ENCODE measurements around the gene PPARG.

Gene PPARG

DNA sequence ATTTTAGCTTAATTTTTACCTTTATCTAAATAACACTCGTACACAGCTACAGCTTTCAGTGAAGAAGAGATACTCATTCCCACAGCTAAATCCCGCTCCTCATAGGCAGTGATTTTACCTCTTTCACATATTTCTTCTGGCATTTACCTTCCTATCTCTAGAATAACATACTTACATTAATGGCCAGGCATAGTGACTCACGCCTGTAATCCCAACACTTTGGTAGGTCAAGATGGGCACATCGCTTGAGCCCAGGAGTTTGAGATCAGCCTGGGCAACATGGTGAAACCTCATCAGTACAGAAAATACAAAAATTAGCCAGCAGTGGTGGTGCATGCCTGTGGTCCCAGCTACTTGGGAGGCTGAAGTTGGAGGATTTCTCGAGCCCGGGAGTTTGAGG, 80.2 kb downstream of the PPARG start:
- TF ChIP-seq, protein P1, sequence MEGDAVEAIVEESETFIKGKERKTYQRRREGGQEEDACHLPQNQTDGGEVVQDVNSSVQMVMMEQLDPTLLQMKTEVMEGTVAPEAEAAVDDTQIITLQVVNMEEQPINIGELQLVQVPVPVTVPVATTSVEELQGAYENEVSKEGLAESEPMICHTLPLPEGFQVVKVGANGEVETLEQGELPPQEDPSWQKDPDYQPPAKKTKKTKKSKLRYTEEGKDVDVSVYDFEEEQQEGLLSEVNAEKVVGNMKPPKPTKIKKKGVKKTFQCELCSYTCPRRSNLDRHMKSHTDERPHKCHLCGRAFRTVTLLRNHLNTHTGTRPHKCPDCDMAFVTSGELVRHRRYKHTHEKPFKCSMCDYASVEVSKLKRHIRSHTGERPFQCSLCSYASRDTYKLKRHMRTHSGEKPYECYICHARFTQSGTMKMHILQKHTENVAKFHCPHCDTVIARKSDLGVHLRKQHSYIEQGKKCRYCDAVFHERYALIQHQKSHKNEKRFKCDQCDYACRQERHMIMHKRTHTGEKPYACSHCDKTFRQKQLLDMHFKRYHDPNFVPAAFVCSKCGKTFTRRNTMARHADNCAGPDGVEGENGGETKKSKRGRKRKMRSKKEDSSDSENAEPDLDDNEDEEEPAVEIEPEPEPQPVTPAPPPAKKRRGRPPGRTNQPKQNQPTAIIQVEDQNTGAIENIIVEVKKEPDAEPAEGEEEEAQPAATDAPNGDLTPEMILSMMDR (IDR thresholded peaks at IDR 0.05; ENCODE audit: extremely low read depth, insufficient read depth, missing control alignments) = no peak
- in situ Hi-C loops (cut with MboI; ENCODE audit: low pct_unique_long_range_greater_than_20kb, low sequenced_read_pairs, unreplicated experiment) = no loop called here
- DNase-seq (ENCODE audit: low spot score) = no peak

DNA sequence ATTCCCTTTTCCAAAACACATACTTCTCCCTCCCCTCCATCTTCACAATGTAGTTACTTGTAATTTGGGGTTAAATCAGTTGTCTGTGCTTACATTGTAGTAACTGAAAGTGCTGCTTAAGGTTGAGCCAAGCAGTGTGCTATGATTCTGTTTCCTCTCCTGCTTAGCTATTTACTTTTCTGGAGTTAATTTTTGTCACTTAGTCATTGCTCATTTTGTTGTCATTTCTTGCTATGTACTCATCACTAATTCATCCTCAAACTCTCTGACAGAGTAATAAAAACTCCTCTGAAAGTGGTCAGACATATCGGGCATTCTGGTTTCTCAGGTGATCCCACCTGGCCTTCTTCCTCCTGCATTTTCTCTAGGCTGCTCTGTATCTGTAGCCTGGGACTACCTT, 80.7 kb downstream of the PPARG start:
- TF ChIP-seq, protein P1 (IDR thresholded peaks at IDR 0.05; ENCODE audit: extremely low read depth, insufficient read depth, missing control alignments) = no peak
- DNase-seq (ENCODE audit: low spot score) = no peak
- in situ Hi-C loops (cut with MboI; ENCODE audit: low pct_unique_long_range_greater_than_20kb, low sequenced_read_pairs, unreplicated experiment) = no loop called here

DNA sequence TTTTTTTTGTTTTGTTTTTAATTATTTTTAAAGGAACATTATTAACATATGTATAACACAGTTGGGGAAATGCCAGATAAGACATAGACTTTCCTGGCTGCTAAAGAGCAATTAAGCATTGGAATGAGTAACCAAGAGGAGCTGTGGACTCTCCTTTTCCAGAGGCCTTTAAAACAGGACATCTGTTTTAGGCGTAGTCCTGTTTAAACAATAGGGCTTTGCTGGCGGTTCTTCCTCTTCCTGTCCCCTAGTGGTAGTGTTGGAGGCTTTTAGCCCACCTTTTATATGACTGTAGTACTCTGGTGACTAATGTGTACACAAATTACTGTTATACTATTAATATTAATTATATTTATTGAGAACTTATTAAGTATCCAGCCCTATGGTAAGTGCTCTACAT, 81.9 kb downstream of the PPARG start:
- in situ Hi-C loops (cut with MboI; ENCODE audit: low pct_unique_long_range_greater_than_20kb, low sequenced_read_pairs, unreplicated experiment) = no loop called here
- DNase-seq (ENCODE audit: low spot score) = no peak
- TF ChIP-seq, protein P1 (IDR thresholded peaks at IDR 0.05; ENCODE audit: extremely low read depth, insufficient read depth, missing control alignments) = no peak

DNA sequence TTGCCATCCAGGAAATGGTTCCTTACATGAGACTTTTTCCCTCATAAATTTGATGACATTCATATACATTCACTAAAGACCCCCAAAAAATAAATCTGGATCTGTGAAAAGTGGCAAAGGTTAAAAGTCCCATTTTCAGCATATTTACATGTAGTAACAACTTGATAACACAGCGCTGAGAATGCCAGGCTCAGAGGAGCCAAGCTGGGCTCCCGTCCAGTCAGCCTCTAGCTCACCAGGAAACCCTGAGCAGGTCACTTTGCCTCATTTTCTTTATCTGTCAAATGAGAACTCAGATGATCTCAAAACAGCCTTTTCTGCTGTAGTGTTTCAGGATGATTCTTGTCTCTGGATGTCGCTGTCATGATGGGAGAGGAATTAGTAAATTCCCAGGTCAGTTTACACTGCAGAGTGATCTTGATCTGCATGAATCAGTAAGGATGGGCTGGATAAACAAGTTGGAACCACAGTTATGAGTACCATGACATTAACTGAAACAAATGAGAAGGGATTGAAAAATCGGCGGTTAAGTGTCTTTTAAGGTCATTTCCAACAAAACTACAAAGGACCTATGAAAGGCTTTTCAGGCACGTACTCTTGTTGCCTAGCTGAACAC, 82.8 kb downstream of the PPARG start:
- no peak for DNase-seq (ENCODE audit: low spot score)
- TF ChIP-seq, protein P1 (IDR thresholded peaks at IDR 0.05; ENCODE audit: extremely low read depth, insufficient read depth, missing control alignments) = no peak
- in situ Hi-C loops (cut with MboI; ENCODE audit: low pct_unique_long_range_greater_than_20kb, low sequenced_read_pairs, unreplicated experiment) = no loop called here

DNA sequence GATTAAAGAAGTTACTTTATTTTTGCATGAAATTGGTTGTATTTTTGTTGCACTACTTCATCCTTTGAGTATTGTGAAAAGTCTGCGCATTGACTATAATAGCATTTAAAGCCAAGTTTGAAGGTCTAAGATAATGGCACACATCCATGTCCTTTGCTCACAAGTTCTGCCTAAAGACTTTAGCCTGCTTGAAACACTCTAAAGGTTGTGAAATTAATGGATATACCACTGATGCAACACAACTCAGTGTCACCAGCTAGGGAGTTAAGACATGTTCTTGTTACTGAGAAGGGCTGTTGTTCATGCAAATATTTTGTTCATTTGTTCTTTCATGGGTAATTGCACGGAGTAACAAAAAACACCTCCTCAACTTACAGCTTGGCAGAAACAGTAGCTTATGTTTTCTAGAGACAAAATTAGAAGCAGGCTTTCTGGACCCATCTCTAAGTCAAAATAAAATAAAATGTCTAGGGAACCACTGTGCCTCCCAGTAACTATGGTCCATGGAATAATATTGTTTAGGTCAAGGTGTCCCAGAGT, 83.9 kb downstream of the PPARG start:
- DNase-seq (ENCODE audit: low spot score) = no peak
- in situ Hi-C loops (cut with MboI; ENCODE audit: low pct_unique_long_range_greater_than_20kb, low sequenced_read_pairs, unreplicated experiment) = no loop called here
- TF ChIP-seq, protein P1 (IDR thresholded peaks at IDR 0.05; ENCODE audit: extremely low read depth, insufficient read depth, missing control alignments) = no peak

DNA sequence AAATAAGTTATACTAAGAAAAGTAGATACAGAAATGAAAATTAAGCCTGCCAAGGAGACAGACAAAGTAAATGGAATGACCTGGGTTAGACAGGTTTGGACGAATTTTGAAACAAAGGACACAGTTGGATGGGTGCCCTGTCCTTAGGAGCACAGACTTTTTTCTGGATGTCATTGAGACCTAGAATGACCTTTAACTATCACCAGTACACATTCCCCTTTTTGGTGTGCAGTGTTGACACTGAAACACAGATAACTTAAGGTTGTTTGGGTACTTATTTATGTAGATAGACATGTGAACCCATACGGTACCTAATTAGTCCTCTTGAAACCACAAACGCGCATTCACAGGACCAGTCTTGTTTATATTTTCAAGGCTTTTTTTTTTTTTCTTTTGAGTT, 86.7 kb downstream of the PPARG start:
- in situ Hi-C loops (cut with MboI; ENCODE audit: low pct_unique_long_range_greater_than_20kb, low sequenced_read_pairs, unreplicated experiment) = no loop called here
- TF ChIP-seq, protein P1 (IDR thresholded peaks at IDR 0.05; ENCODE audit: extremely low read depth, insufficient read depth, missing control alignments) = no peak

More for the DNA sequence above, 86.7 kb downstream of the PPARG start:
- DNase-seq (ENCODE audit: low spot score) = no peak
